K562 (cell line): Measurements from ENCODE around the gene CARD11. TPM values are rescaled to one million over a fixed set of nuclear protein-coding genes. Genes with fewer than 3 reads are reported as not detected.

Source experiments
- CBFA2T3 ChIP-seq: fragments of 450-650 bp; IDR thresholded peaks from 2 replicates; pipeline ENCODE4 v1.6.1; 2017
- CBFB ChIP-seq: sonication (generic); formaldehyde crosslinking; IDR thresholded peaks from 2 replicates; pipeline ENCODE4 v1.4.0; 2020; ENCODE audit warnings: mild to moderate bottlenecking, missing genetic modification reagents
- CBX5 ChIP-seq: IDR thresholded peaks from 2 replicates; pipeline ENCODE4 v1.6.1; 2014; ENCODE audit warnings: low read depth, borderline replicate concordance
- EZH2 ChIP-seq: IDR thresholded peaks from 2 replicates; pipeline ENCODE4 v1.6.1; 2012; ENCODE audit warnings: low read depth, mild to moderate bottlenecking, inconsistent platforms, low read length, borderline replicate concordance
- FOXA1 ChIP-seq: fragments of 450-650 bp; IDR thresholded peaks from 2 replicates; pipeline ENCODE4 v1.6.1; 2016; ENCODE audit warnings: mild to moderate bottlenecking, borderline replicate concordance
- KDM1A ChIP-seq, 2 experiments: fragments of 450-650 bp; IDR thresholded peaks; 2 replicates each; pipeline ENCODE4 v1.6.1; 2016; ENCODE audit warnings: mild to moderate bottlenecking in 2 of 2
- MCM5 ChIP-seq: fragments of 450-650 bp; IDR thresholded peaks from 2 replicates; pipeline ENCODE4 v1.6.1; 2016; ENCODE audit warnings: low read depth
- PTTG1 ChIP-seq: fragments of 450-650 bp; IDR thresholded peaks from 2 replicates; pipeline ENCODE4 v1.6.1; 2016; ENCODE audit warnings: low read depth, mild to moderate bottlenecking, missing genetic modification characterization, missing compliant biosample characterization
- SLC30A9 ChIP-seq: fragments of 250-450 bp; sonication (Bioruptor Pico); IDR thresholded peaks from 2 replicates; pipeline ENCODE4 v1.8.0; 2022; ENCODE audit warnings: mild to moderate bottlenecking, moderate library complexity
- TAL1 ChIP-seq: fragments of 450-650 bp; IDR thresholded peaks from 2 replicates; pipeline ENCODE4 v1.6.1; 2016; ENCODE audit warnings: mild to moderate bottlenecking
- TARDBP ChIP-seq: fragments of 450-650 bp; IDR thresholded peaks from 2 replicates; pipeline ENCODE4 v1.6.1; 2016
- ZNF445 ChIP-seq: fragments of 250-450 bp; sonication (Bioruptor Pico); IDR thresholded peaks from 2 replicates; pipeline ENCODE4 v1.4.0; 2020; ENCODE audit warnings: low read depth, mild to moderate bottlenecking, moderate library complexity
- polyA plus RNA-seq, 8 experiments: library from polyadenylated mRNA; depleted of rRNA in 4 of 8; stranded (reverse) in 5 of 8; unstranded in 3 of 8; fragments of >200 nt; fragmentation: Nextera tagmentation in 2 of 8; fragmentation: Illumina TruSeq in 1 of 8; extraction: Ambion mirVana in 2 of 8; extraction: Trizol in 1 of 8; gene quantifications; 2 replicates each; pipeline versions ENCODE4 v1.2.1 to v1.2.3, GENCODE V29; 2011 to 2014; ENCODE audit warnings: inconsistent platforms in 1 of 8, missing spikeins in 1 of 8
- total RNA-seq, 7 experiments: library from RNA; depleted of rRNA in 6 of 7; stranded (reverse); fragments of >200 nt in 6 of 7; fragmentation: Illumina TruSeq in 2 of 7; extraction: Trizol in 2 of 7; gene quantifications; 2 replicates each; pipeline versions ENCODE4 v1.2.1 to v1.2.3, GENCODE V29; 2011 to 2021; ENCODE audit warnings: low replicate concordance in 1 of 7
- TF ChIP-seq, protein P1 (sequence below): fragments of 450-650 bp; IDR thresholded peaks from 2 replicates; pipeline ENCODE4 v1.6.1; 2016; ENCODE audit warnings: low read depth
- TF ChIP-seq, protein P2 (sequence below): fragments of 450-650 bp; IDR thresholded peaks from 2 replicates; pipeline ENCODE4 v1.7.0; 2016; ENCODE audit warnings: borderline replicate concordance
- TF ChIP-seq, protein P3 (sequence below), 2 experiments: IDR thresholded peaks; 2 replicates each; pipeline ENCODE4 v1.6.1; 2011; ENCODE audit warnings: borderline replicate concordance in 1 of 2, control low read depth in 1 of 2, low read depth in 1 of 2, low read length in 1 of 2, mild to moderate bottlenecking in 1 of 2, mixed read lengths in 1 of 2, moderate library complexity in 1 of 2; ENCODE audit not compliant: insufficient read depth in 1 of 2, insufficient read length in 1 of 2, poor library complexity in 1 of 2, severe bottlenecking in 1 of 2; ENCODE audit errors: extremely low read depth in 1 of 2
- TF ChIP-seq, protein P4 (sequence below): fragments of 250-450 bp; sonication (Bioruptor Pico); IDR thresholded peaks from 2 replicates; pipeline ENCODE4 v1.4.0; 2020; ENCODE audit warnings: mild to moderate bottlenecking, moderate library complexity, borderline replicate concordance

Gene CARD11
- total and polyA plus RNA-seq, 9 of the 15 experiments (the other 6 are each of a cell fraction or from before 2014, with no cell fraction given), result 0.07 to 12.8 (median 5.7) TPM

DNA sequence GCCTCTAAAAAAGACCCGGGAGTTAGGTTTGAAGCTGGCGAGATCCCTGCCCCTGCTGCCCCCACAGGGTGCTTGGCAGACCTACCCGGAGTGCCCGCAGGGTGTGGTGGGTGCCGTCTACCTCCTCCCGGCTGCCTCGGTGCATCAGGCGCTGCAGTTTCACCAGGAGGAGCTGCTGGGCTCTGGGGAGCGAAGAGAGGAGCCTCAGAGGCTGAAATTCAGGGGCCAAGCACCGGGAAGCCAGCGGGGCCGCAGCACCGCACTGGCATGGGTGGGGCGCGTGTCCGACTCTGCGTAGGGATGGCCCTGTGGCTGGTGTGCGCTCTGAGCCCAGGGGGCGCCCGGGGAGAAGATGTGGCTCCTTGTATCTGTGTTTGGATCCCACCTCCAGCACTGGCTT, 125.3 kb downstream of the CARD11 start (continued):
- TF ChIP-seq, protein P1, sequence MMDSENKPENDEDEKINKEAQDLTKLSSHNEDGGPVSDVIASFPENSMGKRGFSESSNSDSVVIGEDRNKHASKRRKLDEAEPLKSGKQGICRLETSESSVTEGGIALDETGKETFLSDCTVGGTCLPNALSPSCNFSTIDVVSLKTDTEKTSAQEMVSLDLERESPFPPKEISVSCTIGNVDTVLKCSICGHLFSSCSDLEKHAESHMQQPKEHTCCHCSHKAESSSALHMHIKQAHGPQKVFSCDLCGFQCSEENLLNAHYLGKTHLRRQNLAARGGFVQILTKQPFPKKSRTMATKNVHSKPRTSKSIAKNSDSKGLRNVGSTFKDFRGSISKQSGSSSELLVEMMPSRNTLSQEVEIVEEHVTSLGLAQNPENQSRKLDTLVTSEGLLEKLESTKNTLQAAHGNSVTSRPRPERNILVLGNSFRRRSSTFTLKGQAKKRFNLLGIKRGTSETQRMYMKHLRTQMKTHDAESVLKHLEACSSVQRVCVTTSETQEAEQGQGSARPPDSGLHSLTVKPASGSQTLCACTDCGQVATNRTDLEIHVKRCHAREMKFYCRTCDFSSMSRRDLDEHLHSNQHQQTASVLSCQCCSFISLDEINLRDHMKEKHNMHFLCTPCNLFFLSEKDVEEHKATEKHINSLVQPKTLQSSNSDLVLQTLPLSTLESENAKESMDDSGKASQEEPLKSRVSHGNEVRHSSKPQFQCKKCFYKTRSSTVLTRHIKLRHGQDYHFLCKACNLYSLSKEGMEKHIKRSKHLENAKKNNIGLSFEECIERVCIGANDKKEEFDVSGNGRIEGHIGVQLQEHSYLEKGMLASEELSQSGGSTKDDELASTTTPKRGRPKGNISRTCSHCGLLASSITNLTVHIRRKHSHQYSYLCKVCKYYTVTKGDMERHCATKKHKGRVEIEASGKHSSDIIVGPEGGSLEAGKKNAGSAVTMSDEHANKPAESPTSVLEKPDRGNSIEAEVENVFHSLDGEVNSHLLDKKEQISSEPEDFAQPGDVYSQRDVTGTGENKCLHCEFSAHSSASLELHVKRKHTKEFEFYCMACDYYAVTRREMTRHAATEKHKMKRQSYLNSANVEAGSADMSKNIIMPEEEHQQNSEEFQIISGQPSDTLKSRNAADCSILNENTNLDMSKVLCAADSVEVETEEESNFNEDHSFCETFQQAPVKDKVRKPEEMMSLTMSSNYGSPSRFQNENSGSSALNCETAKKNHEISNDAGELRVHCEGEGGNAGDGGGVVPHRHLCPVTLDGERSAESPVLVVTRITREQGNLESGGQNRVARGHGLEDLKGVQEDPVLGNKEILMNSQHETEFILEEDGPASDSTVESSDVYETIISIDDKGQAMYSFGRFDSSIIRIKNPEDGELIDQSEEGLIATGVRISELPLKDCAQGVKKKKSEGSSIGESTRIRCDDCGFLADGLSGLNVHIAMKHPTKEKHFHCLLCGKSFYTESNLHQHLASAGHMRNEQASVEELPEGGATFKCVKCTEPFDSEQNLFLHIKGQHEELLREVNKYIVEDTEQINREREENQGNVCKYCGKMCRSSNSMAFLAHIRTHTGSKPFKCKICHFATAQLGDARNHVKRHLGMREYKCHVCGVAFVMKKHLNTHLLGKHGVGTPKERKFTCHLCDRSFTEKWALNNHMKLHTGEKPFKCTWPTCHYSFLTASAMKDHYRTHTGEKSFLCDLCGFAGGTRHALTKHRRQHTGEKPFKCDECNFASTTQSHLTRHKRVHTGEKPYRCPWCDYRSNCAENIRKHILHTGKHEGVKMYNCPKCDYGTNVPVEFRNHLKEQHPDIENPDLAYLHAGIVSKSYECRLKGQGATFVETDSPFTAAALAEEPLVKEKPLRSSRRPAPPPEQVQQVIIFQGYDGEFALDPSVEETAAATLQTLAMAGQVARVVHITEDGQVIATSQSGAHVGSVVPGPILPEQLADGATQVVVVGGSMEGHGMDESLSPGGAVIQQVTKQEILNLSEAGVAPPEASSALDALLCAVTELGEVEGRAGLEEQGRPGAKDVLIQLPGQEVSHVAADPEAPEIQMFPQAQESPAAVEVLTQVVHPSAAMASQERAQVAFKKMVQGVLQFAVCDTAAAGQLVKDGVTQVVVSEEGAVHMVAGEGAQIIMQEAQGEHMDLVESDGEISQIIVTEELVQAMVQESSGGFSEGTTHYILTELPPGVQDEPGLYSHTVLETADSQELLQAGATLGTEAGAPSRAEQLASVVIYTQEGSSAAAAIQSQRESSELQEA, result no peak
- no peak for TF ChIP-seq SLC30A9
- TF ChIP-seq CBFA2T3, result no peak
- no peak for TF ChIP-seq CBX5
- no peak for TF ChIP-seq PTTG1 (tag)
- TF ChIP-seq, protein P2, sequence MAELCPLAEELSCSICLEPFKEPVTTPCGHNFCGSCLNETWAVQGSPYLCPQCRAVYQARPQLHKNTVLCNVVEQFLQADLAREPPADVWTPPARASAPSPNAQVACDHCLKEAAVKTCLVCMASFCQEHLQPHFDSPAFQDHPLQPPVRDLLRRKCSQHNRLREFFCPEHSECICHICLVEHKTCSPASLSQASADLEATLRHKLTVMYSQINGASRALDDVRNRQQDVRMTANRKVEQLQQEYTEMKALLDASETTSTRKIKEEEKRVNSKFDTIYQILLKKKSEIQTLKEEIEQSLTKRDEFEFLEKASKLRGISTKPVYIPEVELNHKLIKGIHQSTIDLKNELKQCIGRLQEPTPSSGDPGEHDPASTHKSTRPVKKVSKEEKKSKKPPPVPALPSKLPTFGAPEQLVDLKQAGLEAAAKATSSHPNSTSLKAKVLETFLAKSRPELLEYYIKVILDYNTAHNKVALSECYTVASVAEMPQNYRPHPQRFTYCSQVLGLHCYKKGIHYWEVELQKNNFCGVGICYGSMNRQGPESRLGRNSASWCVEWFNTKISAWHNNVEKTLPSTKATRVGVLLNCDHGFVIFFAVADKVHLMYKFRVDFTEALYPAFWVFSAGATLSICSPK, result no peak
- TF ChIP-seq, protein P3, sequence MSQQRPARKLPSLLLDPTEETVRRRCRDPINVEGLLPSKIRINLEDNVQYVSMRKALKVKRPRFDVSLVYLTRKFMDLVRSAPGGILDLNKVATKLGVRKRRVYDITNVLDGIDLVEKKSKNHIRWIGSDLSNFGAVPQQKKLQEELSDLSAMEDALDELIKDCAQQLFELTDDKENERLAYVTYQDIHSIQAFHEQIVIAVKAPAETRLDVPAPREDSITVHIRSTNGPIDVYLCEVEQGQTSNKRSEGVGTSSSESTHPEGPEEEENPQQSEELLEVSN (IDR thresholded peaks at IDR 0.05; ENCODE audit: borderline replicate concordance in 1 of 2, extremely low read depth in 1 of 2, insufficient read depth in 1 of 2, insufficient read length in 1 of 2, low read depth in 1 of 2, low read length in 1 of 2, poor library complexity in 1 of 2, severe bottlenecking in 1 of 2), result no peak
- no peak for TF ChIP-seq TAL1
- no peak for TF ChIP-seq EZH2
- TF ChIP-seq CBFB (CRISPR knock-in tag), result no peak
- TF ChIP-seq, protein P4, sequence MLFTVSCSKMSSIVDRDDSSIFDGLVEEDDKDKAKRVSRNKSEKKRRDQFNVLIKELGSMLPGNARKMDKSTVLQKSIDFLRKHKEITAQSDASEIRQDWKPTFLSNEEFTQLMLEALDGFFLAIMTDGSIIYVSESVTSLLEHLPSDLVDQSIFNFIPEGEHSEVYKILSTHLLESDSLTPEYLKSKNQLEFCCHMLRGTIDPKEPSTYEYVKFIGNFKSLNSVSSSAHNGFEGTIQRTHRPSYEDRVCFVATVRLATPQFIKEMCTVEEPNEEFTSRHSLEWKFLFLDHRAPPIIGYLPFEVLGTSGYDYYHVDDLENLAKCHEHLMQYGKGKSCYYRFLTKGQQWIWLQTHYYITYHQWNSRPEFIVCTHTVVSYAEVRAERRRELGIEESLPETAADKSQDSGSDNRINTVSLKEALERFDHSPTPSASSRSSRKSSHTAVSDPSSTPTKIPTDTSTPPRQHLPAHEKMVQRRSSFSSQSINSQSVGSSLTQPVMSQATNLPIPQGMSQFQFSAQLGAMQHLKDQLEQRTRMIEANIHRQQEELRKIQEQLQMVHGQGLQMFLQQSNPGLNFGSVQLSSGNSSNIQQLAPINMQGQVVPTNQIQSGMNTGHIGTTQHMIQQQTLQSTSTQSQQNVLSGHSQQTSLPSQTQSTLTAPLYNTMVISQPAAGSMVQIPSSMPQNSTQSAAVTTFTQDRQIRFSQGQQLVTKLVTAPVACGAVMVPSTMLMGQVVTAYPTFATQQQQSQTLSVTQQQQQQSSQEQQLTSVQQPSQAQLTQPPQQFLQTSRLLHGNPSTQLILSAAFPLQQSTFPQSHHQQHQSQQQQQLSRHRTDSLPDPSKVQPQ (CRISPR knock-in tag), result no peak
- TF ChIP-seq KDM1A (IDR thresholded peaks at IDR 0.05), result no peak
- no peak for TF ChIP-seq FOXA1
- TF ChIP-seq ZNF445 (CRISPR knock-in tag), result no peak
- TF ChIP-seq TARDBP, result no peak
- TF ChIP-seq MCM5, result no peak
